ENCODE measurements around the gene RABGAP1L.
A peak's percentile ranks its signal among the peaks of the same experiment; 100 is the strongest.

RABGAP1L gene

GRCh38 chr1:174158767-174159251 lies 511 bp upstream of the RABGAP1L start:
- Histone ChIP-seq H3K4me1 (ENCODE audit: low read length) (peaks cover 60% of the 10 kb centered on the region), H3K79me2 (ENCODE audit: low read length) (peaks cover 40% of the 10 kb centered on the region), H3K27ac (ENCODE audit: low read length) (peak overlapping the region; percentile 94), H3K9ac (ENCODE audit: low read length) (peak overlapping the region; percentile 93), H3K4me2 (ENCODE audit: low read length) (peak overlapping the region; percentile 92), H3K4me3 (ENCODE audit: low read length) (peak overlapping the region; percentile 82), H3K27me3 (ENCODE audit: low read depth, low read length) (no peaks in the 10 kb centered on the region), H3K9me3 (ENCODE audit: insufficient read depth, low read length) (no peaks in the 10 kb centered on the region), H2AFZ (ENCODE audit: low read depth, low read length) (peak overlapping the region; percentile 75; the same call in 1 of the 2 replicates), H4K20me1 (ENCODE audit: insufficient read depth, low read length) (peaks cover 11% of the 10 kb centered on the region), H3K36me3 (replicated peaks; ENCODE audit: low read depth, low read length) (peaks cover 3% of the 10 kb centered on the region)
- TF ChIP-seq, protein P1, sequence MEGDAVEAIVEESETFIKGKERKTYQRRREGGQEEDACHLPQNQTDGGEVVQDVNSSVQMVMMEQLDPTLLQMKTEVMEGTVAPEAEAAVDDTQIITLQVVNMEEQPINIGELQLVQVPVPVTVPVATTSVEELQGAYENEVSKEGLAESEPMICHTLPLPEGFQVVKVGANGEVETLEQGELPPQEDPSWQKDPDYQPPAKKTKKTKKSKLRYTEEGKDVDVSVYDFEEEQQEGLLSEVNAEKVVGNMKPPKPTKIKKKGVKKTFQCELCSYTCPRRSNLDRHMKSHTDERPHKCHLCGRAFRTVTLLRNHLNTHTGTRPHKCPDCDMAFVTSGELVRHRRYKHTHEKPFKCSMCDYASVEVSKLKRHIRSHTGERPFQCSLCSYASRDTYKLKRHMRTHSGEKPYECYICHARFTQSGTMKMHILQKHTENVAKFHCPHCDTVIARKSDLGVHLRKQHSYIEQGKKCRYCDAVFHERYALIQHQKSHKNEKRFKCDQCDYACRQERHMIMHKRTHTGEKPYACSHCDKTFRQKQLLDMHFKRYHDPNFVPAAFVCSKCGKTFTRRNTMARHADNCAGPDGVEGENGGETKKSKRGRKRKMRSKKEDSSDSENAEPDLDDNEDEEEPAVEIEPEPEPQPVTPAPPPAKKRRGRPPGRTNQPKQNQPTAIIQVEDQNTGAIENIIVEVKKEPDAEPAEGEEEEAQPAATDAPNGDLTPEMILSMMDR (IDR thresholded peaks at IDR 0.05; ENCODE audit: low read depth, low read length) = no peak
- TF ChIP-seq EZH2phosphoT487 (IDR thresholded peaks at IDR 0.05; ENCODE audit: low read depth) = no peak

GRCh38 chr1:174160109-174160473 lies 771 bp downstream of the RABGAP1L start:
- H3K4me1 ChIP-seq (ENCODE audit: low read length) = peaks cover 70% of the 10 kb centered on the region
- H3K4me3 ChIP-seq (ENCODE audit: low read length) = peak overlapping the region; percentile 82
- H3K27me3 ChIP-seq (ENCODE audit: low read depth, low read length) = no peaks in the 10 kb centered on the region
- H3K27ac ChIP-seq (ENCODE audit: low read length) = peak overlapping the region; percentile 94
- peak overlapping the region; percentile 79 for H3K4me2 ChIP-seq (ENCODE audit: low read length)
- H3K36me3 ChIP-seq (replicated peaks; ENCODE audit: low read depth, low read length) = peaks cover 3% of the 10 kb centered on the region
- H3K79me2 ChIP-seq (ENCODE audit: low read length) = peaks cover 53% of the 10 kb centered on the region
- peak overlapping the region; percentile 83 for H3K9ac ChIP-seq (ENCODE audit: low read length)
- TF ChIP-seq, protein P1 (IDR thresholded peaks at IDR 0.05; ENCODE audit: low read depth, low read length) = no peak
- no peak for TF ChIP-seq EZH2phosphoT487 (IDR thresholded peaks at IDR 0.05; ENCODE audit: low read depth)
- peaks cover 11% of the 10 kb centered on the region for H4K20me1 ChIP-seq (ENCODE audit: insufficient read depth, low read length)
- no peak overlapping the region for H2AFZ ChIP-seq (ENCODE audit: low read depth, low read length)
- no peaks in the 10 kb centered on the region for H3K9me3 ChIP-seq (ENCODE audit: insufficient read depth, low read length)

DNA sequence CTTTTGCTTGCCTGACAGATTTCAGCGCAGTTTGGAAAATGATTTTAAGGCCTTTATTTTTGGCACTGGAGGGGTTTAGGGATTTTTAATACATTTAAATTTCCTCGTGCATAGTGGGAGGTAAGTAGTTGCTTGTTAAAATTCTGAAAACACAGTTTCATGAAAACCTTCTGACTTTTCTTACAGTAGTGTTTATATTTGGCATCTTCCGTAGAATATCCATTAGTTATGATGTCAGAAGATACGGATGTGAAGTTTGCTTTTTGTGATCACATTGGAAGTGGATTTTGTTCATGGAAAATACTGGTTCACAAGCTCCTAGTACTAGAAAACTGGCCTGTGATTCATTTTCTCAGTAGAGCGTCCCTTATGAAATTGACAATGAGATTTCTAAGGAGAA lies 1.3 kb downstream of the RABGAP1L start:
- no peak for TF ChIP-seq EZH2phosphoT487 (IDR thresholded peaks at IDR 0.05; ENCODE audit: low read depth)
- TF ChIP-seq, protein P1 (IDR thresholded peaks at IDR 0.05; ENCODE audit: low read depth, low read length) = no peak
- Histone ChIP-seq H3K79me2 (ENCODE audit: low read length) (peaks cover 58% of the 10 kb centered on the region), H3K27ac (ENCODE audit: low read length) (no peak overlapping the region), H3K4me2 (ENCODE audit: low read length) (peak overlapping the region; percentile 79), H3K9me3 (ENCODE audit: insufficient read depth, low read length) (no peaks in the 10 kb centered on the region), H3K36me3 (replicated peaks; ENCODE audit: low read depth, low read length) (peaks cover 3% of the 10 kb centered on the region), H4K20me1 (ENCODE audit: insufficient read depth, low read length) (peaks cover 11% of the 10 kb centered on the region), H3K27me3 (ENCODE audit: low read depth, low read length) (no peaks in the 10 kb centered on the region), H2AFZ (ENCODE audit: low read depth, low read length) (no peak overlapping the region), H3K4me3 (ENCODE audit: low read length) (peak overlapping the region; percentile 82), H3K4me1 (ENCODE audit: low read length) (peaks cover 72% of the 10 kb centered on the region), H3K9ac (ENCODE audit: low read length) (peak overlapping the region; percentile 83)

- peaks cover 69% of the 10 kb centered on the region for H3K79me2 ChIP-seq (ENCODE audit: low read length)
- peak overlapping the region; percentile 28; the same call in 1 of the 2 replicates for H3K27ac ChIP-seq (ENCODE audit: low read length)
- no peak overlapping the region for H2AFZ ChIP-seq (ENCODE audit: low read depth, low read length)
- H3K4me2 ChIP-seq (ENCODE audit: low read length) = peak overlapping the region; percentile 79
- no peak overlapping the region for H3K9ac ChIP-seq (ENCODE audit: low read length)
- peaks cover 3% of the 10 kb centered on the region for H3K36me3 ChIP-seq (replicated peaks; ENCODE audit: low read depth, low read length)
- H4K20me1 ChIP-seq (ENCODE audit: insufficient read depth, low read length) = peaks cover 17% of the 10 kb centered on the region
- H3K9me3 ChIP-seq (ENCODE audit: insufficient read depth, low read length) = no peaks in the 10 kb centered on the region
- no peaks in the 10 kb centered on the region for H3K27me3 ChIP-seq (ENCODE audit: low read depth, low read length)
- H3K4me1 ChIP-seq (ENCODE audit: low read length) = peaks cover 72% of the 10 kb centered on the region
- TF ChIP-seq EZH2phosphoT487 (IDR thresholded peaks at IDR 0.05; ENCODE audit: low read depth) = no peak
- TF ChIP-seq, protein P1 (IDR thresholded peaks at IDR 0.05; ENCODE audit: low read depth, low read length) = no peak
- peak overlapping the region; percentile 82 for H3K4me3 ChIP-seq (ENCODE audit: low read length)
Measured at GRCh38 chr1:174161813-174162212, 2.5 kb downstream of the RABGAP1L start.
